ENCODE measurements around the gene TYROBP. TPM values are rescaled to one million over a fixed set of nuclear protein-coding genes. Genes with fewer than 3 reads are reported as not detected.
A peak's percentile ranks its signal among the peaks of the same experiment; 100 is the strongest.

Gene TYROBP
- total and polyA plus RNA-seq, 12 donors, result 11.8 to 323 (median 163) TPM

DNA sequence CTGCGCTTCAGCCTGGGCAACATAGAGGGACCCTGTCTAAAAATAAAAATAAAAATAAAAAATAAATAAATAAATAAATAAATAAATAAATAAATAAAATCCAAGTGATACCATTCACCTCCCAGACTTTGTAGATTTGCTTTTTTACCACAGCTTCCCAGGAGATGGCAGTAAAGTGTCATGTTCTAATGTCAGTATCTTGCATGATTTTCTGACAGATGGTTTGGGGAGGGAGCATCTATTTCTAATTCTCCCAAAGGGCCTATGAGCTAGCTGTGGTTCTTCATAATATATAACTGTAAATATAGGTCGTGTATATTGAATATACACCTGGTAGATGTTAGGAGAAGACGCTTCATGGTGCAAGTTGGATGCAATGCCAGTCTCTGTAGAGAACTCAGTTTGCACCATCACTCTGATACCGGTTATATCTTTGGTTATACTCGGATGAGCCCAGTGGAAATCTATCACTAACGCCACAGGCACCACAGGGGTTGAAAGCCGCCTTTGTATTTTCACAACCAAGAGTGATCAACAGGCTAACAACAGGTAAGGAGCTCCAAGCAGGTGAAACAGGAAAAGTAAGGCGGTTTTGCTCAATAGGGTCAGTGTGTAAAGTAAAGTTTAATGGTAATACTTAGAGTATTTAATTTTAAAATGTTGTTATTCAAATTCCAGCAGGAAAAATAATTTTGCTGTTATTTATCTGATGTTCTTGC is 25.8 kb downstream of the TYROBP start:
- Histone ChIP-seq H3K36me3 (replicated peaks in 1 of 2) (peaks cover 0 to 3% of the 10 kb centered on the region in 2 donors), H3K9me3 (replicated peaks in 1 of 3) (no peaks in the 10 kb centered on the region), H3K27me3 (no peaks in the 10 kb centered on the region), H3K27ac (no peak overlapping the region), H3K4me3 (no peak overlapping the region), H3K4me1 (replicated peaks in 1 of 2) (no peaks in the 10 kb centered on the region)
- intact Hi-C loops (cut with DNase I), result loop anchor here in 1 of 2 donors (2.0 kb wide), 1 partner anchor 51 kb away; no protein-coding TSS in a partner anchor
- DNase-seq, result peak in 6 of 7 donors; percentile 48 to 70 (median 61)
- no peak for TF ChIP-seq POLR2A (IDR thresholded peaks at IDR 0.05)
- peak; percentile 31 to 87 (median 64) for TF ChIP-seq CTCF (IDR thresholded peaks at IDR 0.05)
- 21 to 27% (median 24%) methylated on average over 8 of the region's 8 CpGs for WGBS, 4 donors

DNA sequence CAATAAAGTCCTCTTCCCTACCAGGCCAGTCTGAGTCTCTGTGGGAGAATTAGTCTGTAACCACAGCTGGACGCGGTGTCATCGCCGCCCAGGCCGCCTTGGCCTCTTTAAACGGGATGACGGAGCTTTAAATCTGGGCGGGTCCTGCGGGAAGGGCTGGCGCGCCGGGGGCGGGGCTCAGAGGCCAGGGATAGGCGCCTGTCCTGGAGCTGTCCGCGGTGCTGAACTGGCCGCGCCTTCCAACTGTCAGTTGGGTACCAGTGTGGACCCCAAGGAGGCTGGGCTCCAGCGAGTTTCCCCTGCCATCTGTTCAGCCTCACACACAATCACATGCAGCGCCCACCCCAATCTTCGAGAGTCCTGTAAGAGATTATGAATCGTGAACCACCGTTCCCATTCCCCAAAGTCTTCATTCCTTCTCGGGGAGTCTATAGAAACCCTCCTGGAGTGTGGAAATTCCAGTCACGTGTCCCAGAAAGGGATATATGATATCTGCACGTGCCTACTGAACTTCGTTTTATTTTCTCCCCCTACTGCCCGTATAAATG is 28.3 kb downstream of the TYROBP start:
- Histone ChIP-seq H3K27ac (no peak overlapping the region), H3K4me1 (replicated peaks in 1 of 2) (no peaks in the 10 kb centered on the region), H3K9me3 (replicated peaks in 1 of 3) (no peaks in the 10 kb centered on the region), H3K4me3 (no peak overlapping the region), H3K27me3 (no peaks in the 10 kb centered on the region), H3K36me3 (replicated peaks in 1 of 2) (no peaks in the 10 kb centered on the region)
- 3 to 8% (median 4%) methylated on average over 11 to 28 of the region's 28 CpGs for WGBS, 4 donors
- intact Hi-C loops (cut with DNase I), result no loop called here
- peak; percentile 91 to 96 (median 95) for DNase-seq
- no peak for TF ChIP-seq POLR2A (IDR thresholded peaks at IDR 0.05)
- no peak for TF ChIP-seq CTCF (IDR thresholded peaks at IDR 0.05)

- Histone ChIP-seq H3K9me3 (replicated peaks in 1 of 3) (no peaks in the 10 kb centered on the region), H3K27ac (no peak overlapping the region), H3K4me1 (replicated peaks in 1 of 2) (no peaks in the 10 kb centered on the region), H3K27me3 (no peaks in the 10 kb centered on the region), H3K36me3 (replicated peaks in 1 of 2) (no peaks in the 10 kb centered on the region), H3K4me3 (no peak overlapping the region)
- intact Hi-C loops (cut with DNase I), result no loop called here
- WGBS, 4 donors, result 20 to 43% (median 34%) methylated on average over 6 to 23 of the region's 23 CpGs
- DNase-seq, result no peak
- no peak for TF ChIP-seq CTCF (IDR thresholded peaks at IDR 0.05)
- TF ChIP-seq POLR2A (IDR thresholded peaks at IDR 0.05), result no peak
Observed at GRCh38 chr19:35879068-35879467, 29.0 kb downstream of the TYROBP start.

GRCh38 chr19:35874392-35874930 is 33.6 kb downstream of the TYROBP start:
- Histone ChIP-seq H3K9me3 (replicated peaks in 1 of 3) (no peaks in the 10 kb centered on the region), H3K27me3 (peaks cover 11% of the 10 kb centered on the region), H3K27ac (no peak overlapping the region), H3K36me3 (replicated peaks in 1 of 2) (no peaks in the 10 kb centered on the region), H3K4me1 (replicated peaks in 1 of 2) (peaks cover 0 to 3% of the 10 kb centered on the region in 2 donors), H3K4me3 (no peak overlapping the region)
- 89 to 92% (median 90%) methylated on average over 27 to 32 of the region's 32 CpGs for WGBS, 4 donors
- DNase-seq, result no peak
- intact Hi-C loops (cut with DNase I), result no loop called here
- no peak for TF ChIP-seq CTCF (IDR thresholded peaks at IDR 0.05)
- TF ChIP-seq POLR2A (IDR thresholded peaks at IDR 0.05), result no peak
